GM12878 (cell line): Measurements from ENCODE around the gene FHL2. TPM values are rescaled to one million over a fixed set of nuclear protein-coding genes. Genes with fewer than 3 reads are reported as not detected.

Experiments
- ATAC-seq: fragments of 200-7000 bp; cut with Tn5 transposase; 3 replicates; pipeline ENCODE4 v1.9.1; 2020; ENCODE audit warnings: mild to moderate bottlenecking, moderate library complexity
- BruUV-seq: library from RNA; stranded (reverse); fragments of 400-500 nt; replicated peaks from 2 replicates; lab custom pipeline; 2021; lab: Mats Ljungman, UMichigan
- CTCF ChIA-PET: fragments of 300-600 bp; sonication (Branson Sonifier 250); formaldehyde crosslinking; extraction: SDS; loops from one replicate; lab custom pipeline; 2021; ENCODE audit warnings: inconsistent platforms; lab: Yijun Ruan, JAX
- POLR2A ChIA-PET: fragments of 350-600 bp; formaldehyde crosslinking; extraction: SDS; loops from one replicate; lab custom pipeline; 2021; ENCODE audit warnings: inconsistent platforms; lab: Charles Lee
- RAD21 ChIA-PET: fragments of 300-600 bp; sonication (Branson Sonifier 250); formaldehyde crosslinking; loops from one replicate; lab custom pipeline; 2023; ENCODE audit warnings: antibody characterized with exemption; ENCODE audit not compliant: unreplicated experiment; lab: Charles Lee
- SMC1A ChIA-PET: fragments of 300-600 bp; sonication (Branson Sonifier 250); formaldehyde crosslinking; loops from one replicate; lab custom pipeline; 2023; ENCODE audit not compliant: unreplicated experiment, uncharacterized antibody; lab: Charles Lee
- DNase-seq: peaks from one replicate; pipeline ENCODE4 v3.0.0-alpha.2; 2011; ENCODE audit warnings: low read depth, low spot score
- FAIRE-seq: peaks from 3 replicates; lab custom pipeline; 2011; peaks lifted over from hg19 to GRCh38; lab: Jason Lieb, UNC
- H2AFZ ChIP-seq: 2 replicates; pipeline ENCODE4 v1.6.0; 2011; ENCODE audit warnings: low read depth, low read length, control low read depth; ENCODE audit not compliant: control insufficient read depth
- H3K27ac ChIP-seq: 2 replicates; pipeline ENCODE4 v1.5.1; 2011; ENCODE audit warnings: control low read depth; ENCODE audit not compliant: control insufficient read depth, insufficient read depth
- H3K27me3 ChIP-seq, 2 experiments: replicated peaks in 1 of 2; 2 replicates each; pipeline versions ENCODE4 v1.6.0 to v1.6.1; 2011; ENCODE audit warnings: low read length in 1 of 2; ENCODE audit not compliant: control insufficient read depth in 2 of 2, insufficient read depth in 2 of 2
- H3K36me3 ChIP-seq, 2 experiments: 2 replicates each; pipeline ENCODE4 v1.5.1; 2011; ENCODE audit warnings: low read length in 1 of 2; ENCODE audit not compliant: control insufficient read depth in 2 of 2, insufficient read depth in 2 of 2
- H3K4me1 ChIP-seq: 2 replicates; pipeline ENCODE4 v1.6.1; 2011; ENCODE audit warnings: mild to moderate bottlenecking, low read length, moderate library complexity, mixed read lengths; ENCODE audit not compliant: control insufficient read depth, insufficient read depth
- H3K4me2 ChIP-seq: 2 replicates; pipeline ENCODE4 v1.6.0; 2011; ENCODE audit warnings: control low read depth; ENCODE audit not compliant: control insufficient read depth, insufficient read depth
- H3K4me3 ChIP-seq: fragments of 200-600 bp; sonication (generic); 2 replicates; pipeline ENCODE4 v1.5.1; 2016
- H3K79me2 ChIP-seq: 2 replicates; pipeline ENCODE4 v1.6.0; 2011; ENCODE audit warnings: low read length; ENCODE audit not compliant: control insufficient read depth, insufficient read depth
- H3K9ac ChIP-seq: 2 replicates; pipeline ENCODE4 v1.8.0; 2011; ENCODE audit warnings: low read length, control low read depth, mixed read lengths; ENCODE audit not compliant: control insufficient read depth, insufficient read depth
- H3K9me3 ChIP-seq: replicated peaks from 3 replicates; pipeline ENCODE4 v1.5.1; 2011; ENCODE audit warnings: mild to moderate bottlenecking, low read length; ENCODE audit not compliant: control insufficient read depth, insufficient read depth
- H4K20me1 ChIP-seq: 2 replicates; pipeline ENCODE4 v1.6.0; 2011; ENCODE audit not compliant: control insufficient read depth, insufficient read depth
- EZH2 ChIP-seq: IDR thresholded peaks from 2 replicates; pipeline ENCODE4 v1.6.1; 2012; ENCODE audit warnings: low read depth, mild to moderate bottlenecking, control low read depth, inconsistent platforms, low read length, borderline replicate concordance; ENCODE audit not compliant: control insufficient read depth
- GABPA ChIP-seq: IDR thresholded peaks from 2 replicates; pipeline ENCODE4 v1.6.1; 2014; ENCODE audit warnings: antibody characterized with exemption, low read depth, mild to moderate bottlenecking, inconsistent platforms
- STAT1 ChIP-seq: fragments of 450-650 bp; conservative IDR thresholded peaks from 2 replicates; pipeline ENCODE4 v1.6.1; 2014; ENCODE audit warnings: antibody characterized with exemption, mild to moderate bottlenecking
- YY1 ChIP-seq: IDR thresholded peaks from 2 replicates; pipeline ENCODE4 v1.6.1; 2011; ENCODE audit warnings: low read depth, mild to moderate bottlenecking, low read length
- WGBS: methylation state at CpG from one replicate; pipeline ENCODE4 v1.1.6; 2016; ENCODE audit warnings: low lambda C conversion rate; ENCODE audit not compliant: insufficient replicate concordance, insufficient coverage; ENCODE audit errors: missing lambda C conversion rate; 5-methylcytosine and 5-hydroxymethylcytosine counted together
- in situ Hi-C: fragments of 300-500 bp; cut with MboI; formaldehyde crosslinking; loops from 9 replicates; pipeline ENCODE4 v1.14.3; 2018; ENCODE audit warnings: mixed read lengths
- intact Hi-C: fragments of 100-400 bp; cut with micrococcal nuclease; formaldehyde crosslinking; loops from one replicate; pipeline ENCODE4 v1.14.2; 2022; ENCODE audit not compliant: unreplicated experiment
- polyA plus RNA-seq, 11 experiments: library from polyadenylated mRNA; depleted of rRNA in 4 of 11; unstranded in 6 of 11; stranded (reverse) in 5 of 11; fragments of >200 nt; fragmentation: Nextera tagmentation in 4 of 11; fragmentation: Illumina TruSeq in 1 of 11; extraction: Ambion mirVana in 4 of 11; extraction: Trizol in 1 of 11; gene quantifications; 1 replicate in 1 of 11; 2 replicates in 10 of 11; pipeline versions ENCODE4 v1.2.1 to v1.2.3, GENCODE V29; 2011 to 2016; ENCODE audit warnings: inconsistent platforms in 2 of 11, missing spikeins in 2 of 11, low read depth in 1 of 11
- total RNA-seq, 4 experiments: library from RNA; depleted of rRNA in 3 of 4; stranded (reverse); fragments of >200 nt in 3 of 4; fragmentation: Illumina TruSeq in 1 of 4; extraction: Trizol in 1 of 4; gene quantifications; 2 replicates each; pipeline versions ENCODE4 v1.2.1 to v1.2.3, GENCODE V29; 2013 to 2021
- TF ChIP-seq, protein P1 (sequence below): IDR thresholded peaks from 2 replicates; pipeline ENCODE4 v1.6.1; 2011; ENCODE audit warnings: mild to moderate bottlenecking, low read depth, low read length, moderate library complexity; ENCODE audit not compliant: insufficient replicate concordance

The FHL2 gene
- total and polyA plus RNA-seq, 10 of the 15 experiments (the other 5 are each of a cell fraction or from before 2014, with no cell fraction given) = 2.2 to 9.9 (median 4.5) TPM

DNA sequence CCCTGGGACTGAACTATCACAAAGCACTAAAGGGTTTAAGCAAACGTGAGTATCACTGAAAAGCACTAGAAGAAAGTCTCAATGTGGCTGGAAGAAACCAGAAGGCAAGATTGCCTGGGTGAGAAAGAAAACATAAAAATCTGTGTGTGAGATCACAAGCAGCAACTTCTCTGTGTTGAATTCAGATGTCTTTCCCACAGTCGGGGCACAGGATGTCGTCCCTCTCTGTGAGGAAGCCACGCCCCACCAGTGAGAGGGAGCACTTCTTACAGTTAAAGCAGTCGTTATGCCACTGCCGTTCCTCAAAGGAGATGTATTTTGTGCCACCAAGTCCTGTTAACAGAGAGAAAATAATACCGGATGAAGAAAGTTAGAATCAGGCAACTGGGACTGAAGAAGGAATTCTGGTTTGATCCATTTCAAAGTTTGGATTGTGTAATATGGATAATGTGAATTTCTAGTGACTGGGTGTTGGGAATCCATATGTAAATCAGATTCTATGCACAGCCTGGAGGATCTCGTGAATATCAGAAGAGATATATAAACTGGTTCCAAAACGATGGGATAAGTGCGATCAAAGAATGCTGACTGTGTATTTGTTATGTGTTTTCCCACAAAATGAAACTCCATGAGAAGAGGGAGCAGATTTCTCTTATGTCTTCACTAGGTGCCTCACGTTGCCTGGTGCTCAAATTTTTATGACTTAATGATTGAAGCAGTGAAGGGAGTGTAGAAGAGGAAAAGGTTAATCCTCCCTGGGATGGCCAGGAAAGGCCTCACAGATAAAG, 37.6 kb downstream of the FHL2 start:
- DNase-seq (no peak), FAIRE-seq (no peak)
- Histone ChIP-seq H3K79me2 (no peaks in the 10 kb centered on the region), H3K27me3 (no peaks in the 10 kb centered on the region), H3K36me3 (peaks cover 0 to 9% of the 10 kb centered on the region in 2 experiments; a peak in 2 of 4 replicates), H3K9me3 (peaks cover 2% of the 10 kb centered on the region; the same call in 1 of the 3 replicates), H3K4me1 (no peaks in the 10 kb centered on the region), H3K4me2 (no peak overlapping the region), H3K9ac (no peak overlapping the region), H2AFZ (no peak overlapping the region), H3K4me3 (no peak overlapping the region), H3K27ac (no peak overlapping the region)
- WGBS = 80% methylated on average over 11 of the region's 11 CpGs
- SMC1A ChIA-PET = interaction anchor here (1.6 kb wide), 1 partner anchor 15 kb away, joined by 3 read pairs; no protein-coding TSS in a partner anchor
- in situ Hi-C loops = no loop called here
- POLR2A ChIA-PET = no interaction called here
- BruUV-seq = no TSS peak
- RAD21 ChIA-PET = no interaction called here
- CTCF ChIA-PET = interaction anchor here (1.2 kb wide), 1 partner anchor 158 kb away, joined by 3 read pairs; no protein-coding TSS in a partner anchor
- intact Hi-C loops = no loop called here
- TF ChIP-seq YY1 = no peak
- TF ChIP-seq, protein P1, sequence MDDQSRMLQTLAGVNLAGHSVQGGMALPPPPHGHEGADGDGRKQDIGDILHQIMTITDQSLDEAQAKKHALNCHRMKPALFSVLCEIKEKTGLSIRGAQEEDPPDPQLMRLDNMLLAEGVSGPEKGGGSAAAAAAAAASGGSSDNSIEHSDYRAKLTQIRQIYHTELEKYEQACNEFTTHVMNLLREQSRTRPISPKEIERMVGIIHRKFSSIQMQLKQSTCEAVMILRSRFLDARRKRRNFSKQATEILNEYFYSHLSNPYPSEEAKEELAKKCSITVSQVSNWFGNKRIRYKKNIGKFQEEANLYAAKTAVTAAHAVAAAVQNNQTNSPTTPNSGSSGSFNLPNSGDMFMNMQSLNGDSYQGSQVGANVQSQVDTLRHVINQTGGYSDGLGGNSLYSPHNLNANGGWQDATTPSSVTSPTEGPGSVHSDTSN = no peak
- TF ChIP-seq EZH2 = no peak
- no peak for TF ChIP-seq STAT1
- no peak for TF ChIP-seq GABPA
- TF ChIP-seq, all 136 proteins: peak for 0
- ATAC-seq = no peak
- no peaks in the 10 kb centered on the region for H4K20me1 ChIP-seq
